ENCODE measurements around the gene USP30.

DNA sequence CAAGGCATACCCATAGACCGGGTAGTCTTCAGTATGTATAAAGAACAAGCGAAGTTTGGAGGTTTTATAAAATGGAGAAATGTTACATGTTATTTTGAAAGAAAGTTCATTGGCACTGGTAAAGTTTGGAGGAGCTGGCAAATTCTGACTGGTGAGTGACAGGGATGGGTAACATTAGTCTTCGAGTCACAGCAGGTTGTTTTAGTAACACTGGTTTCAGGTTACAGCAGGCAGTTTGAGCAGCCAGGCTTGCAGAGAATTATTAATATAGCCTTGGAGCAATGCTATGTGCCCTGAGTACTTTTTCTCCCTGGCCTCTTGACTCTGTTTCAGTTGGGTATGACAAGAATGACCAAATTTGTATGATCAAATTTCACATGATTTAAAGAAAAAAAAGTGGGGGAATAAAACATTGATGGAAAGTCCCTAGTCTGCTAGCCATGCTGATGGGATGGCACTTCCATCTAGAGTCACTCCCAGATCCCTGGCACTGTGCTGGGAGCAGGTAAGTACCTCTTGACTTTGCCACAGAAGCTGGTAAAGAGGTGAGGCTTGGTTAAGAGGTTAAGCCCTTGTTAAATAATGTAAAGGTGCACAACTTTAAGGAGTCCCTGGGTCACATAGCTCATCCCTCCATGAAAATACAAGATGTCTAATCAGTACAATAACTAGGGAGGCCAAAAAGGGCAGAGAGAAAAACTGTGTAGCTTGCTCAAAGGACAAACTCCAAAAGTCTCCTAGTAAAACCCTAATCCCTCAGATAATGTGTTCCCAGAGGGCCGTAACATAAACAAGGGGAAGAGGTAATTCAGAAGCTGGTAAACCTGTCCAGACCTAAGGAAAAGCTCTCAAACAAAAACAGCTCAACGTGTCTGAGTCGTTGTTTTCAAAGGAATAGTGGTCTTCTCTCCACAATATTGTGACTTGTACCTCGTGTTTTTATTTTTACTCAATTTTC is 18.9 kb upstream of the USP30 start:
- TF ChIP-seq, protein P1, sequence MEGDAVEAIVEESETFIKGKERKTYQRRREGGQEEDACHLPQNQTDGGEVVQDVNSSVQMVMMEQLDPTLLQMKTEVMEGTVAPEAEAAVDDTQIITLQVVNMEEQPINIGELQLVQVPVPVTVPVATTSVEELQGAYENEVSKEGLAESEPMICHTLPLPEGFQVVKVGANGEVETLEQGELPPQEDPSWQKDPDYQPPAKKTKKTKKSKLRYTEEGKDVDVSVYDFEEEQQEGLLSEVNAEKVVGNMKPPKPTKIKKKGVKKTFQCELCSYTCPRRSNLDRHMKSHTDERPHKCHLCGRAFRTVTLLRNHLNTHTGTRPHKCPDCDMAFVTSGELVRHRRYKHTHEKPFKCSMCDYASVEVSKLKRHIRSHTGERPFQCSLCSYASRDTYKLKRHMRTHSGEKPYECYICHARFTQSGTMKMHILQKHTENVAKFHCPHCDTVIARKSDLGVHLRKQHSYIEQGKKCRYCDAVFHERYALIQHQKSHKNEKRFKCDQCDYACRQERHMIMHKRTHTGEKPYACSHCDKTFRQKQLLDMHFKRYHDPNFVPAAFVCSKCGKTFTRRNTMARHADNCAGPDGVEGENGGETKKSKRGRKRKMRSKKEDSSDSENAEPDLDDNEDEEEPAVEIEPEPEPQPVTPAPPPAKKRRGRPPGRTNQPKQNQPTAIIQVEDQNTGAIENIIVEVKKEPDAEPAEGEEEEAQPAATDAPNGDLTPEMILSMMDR (IDR thresholded peaks at IDR 0.05): no peak
- TF ChIP-seq POLR2A (IDR thresholded peaks at IDR 0.05): no peak
